WI38 (cell line): Measurements from ENCODE around the gene XXYLT1.

Experiments used
- H3K4me3 ChIP-seq: 2 replicates; pipeline ENCODE4 v1.5.1; 2011; ENCODE audit warnings: low read depth, mild to moderate bottlenecking, control low read depth, low read length
- TF ChIP-seq, protein P1 (sequence below): IDR thresholded peaks from 2 replicates; pipeline ENCODE4 v1.5.1; 2012; ENCODE audit warnings: low read depth, mild to moderate bottlenecking, control low read depth, low read length

The XXYLT1 gene

DNA sequence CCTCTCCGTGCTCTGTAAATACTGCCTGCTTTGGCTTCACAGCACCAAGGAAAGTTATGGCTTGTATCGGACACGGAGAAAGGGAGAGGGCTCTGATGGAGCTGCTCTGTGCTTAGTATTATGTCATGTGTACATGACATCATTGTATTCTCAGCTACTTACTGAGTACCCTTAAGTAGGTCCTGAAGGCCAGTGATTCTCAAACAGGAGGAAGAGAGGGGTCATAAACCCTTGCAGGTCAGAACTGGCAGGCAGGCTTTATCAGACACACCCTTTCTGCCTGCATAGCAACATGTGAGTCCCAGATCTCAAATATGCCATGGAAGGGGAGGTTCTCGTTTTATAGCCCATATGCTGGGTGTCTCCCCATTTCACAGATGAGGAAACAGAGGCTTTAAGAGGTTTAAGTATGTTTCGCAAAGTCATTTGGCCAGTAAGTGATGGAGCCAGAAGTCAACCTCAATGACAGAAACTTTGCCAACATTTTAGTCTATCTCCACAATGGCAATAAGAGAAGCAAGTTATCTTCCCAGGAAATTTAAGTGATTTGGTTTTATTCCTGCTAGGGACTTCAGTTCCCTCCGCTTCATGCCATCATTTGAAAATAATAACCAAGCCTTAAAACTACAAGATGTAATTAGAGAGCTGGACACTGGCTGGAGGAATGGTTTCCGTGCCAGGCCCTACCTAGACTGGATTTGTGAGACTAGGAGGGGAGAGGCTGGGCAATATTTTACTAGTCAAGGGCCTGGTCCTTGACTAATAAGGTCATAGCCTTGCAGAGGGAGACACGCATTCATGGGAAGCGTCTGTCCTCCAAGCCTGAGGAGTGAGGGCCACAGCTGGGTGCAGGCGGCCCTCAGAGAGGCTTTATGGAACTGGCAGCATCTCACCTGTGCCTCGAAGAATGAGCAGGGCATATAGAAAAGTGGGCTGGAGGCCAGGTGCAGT lies 133.0 kb downstream of the XXYLT1 start:
- TF ChIP-seq, protein P1, sequence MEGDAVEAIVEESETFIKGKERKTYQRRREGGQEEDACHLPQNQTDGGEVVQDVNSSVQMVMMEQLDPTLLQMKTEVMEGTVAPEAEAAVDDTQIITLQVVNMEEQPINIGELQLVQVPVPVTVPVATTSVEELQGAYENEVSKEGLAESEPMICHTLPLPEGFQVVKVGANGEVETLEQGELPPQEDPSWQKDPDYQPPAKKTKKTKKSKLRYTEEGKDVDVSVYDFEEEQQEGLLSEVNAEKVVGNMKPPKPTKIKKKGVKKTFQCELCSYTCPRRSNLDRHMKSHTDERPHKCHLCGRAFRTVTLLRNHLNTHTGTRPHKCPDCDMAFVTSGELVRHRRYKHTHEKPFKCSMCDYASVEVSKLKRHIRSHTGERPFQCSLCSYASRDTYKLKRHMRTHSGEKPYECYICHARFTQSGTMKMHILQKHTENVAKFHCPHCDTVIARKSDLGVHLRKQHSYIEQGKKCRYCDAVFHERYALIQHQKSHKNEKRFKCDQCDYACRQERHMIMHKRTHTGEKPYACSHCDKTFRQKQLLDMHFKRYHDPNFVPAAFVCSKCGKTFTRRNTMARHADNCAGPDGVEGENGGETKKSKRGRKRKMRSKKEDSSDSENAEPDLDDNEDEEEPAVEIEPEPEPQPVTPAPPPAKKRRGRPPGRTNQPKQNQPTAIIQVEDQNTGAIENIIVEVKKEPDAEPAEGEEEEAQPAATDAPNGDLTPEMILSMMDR, result no peak
- no peak overlapping the region for H3K4me3 ChIP-seq

DNA sequence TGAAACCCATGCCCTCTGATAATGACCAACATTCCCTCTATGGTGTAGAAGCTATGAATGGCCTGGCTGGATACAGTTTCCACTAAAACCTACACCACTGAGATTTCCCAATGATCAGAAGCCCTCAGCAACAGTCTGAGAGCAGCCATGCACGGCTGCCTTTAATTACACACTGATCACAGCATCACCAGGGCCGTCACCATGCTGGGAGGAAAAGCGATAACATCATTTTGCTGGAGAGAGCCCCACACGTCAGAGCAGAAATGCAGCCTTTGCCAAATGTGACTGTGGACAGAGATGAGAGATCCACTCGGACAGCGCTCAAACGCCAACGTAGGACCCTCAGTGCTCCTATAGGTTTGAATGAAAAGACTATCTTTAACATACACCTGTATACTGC lies 135.0 kb downstream of the XXYLT1 start:
- TF ChIP-seq, protein P1, result no peak
- H3K4me3 ChIP-seq, result no peak overlapping the region

DNA sequence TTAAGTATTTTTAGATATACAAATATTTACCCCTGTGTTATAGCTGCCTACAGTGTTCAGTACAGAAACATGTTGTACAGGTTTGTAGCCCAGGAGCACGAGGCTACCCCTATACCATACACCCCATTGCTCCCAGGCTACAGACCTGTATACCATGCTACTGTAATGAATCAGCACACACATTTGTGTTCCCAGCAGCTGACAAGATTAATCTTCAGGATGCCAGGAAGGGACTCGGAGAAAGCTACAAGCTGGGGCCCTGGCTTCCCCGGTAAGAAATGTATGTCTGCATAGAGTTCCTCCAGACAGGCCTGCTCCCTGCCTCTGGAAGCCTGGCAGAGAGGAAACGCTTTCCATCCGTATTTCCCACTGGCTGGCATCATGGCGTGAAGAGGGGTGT lies 136.5 kb downstream of the XXYLT1 start:
- TF ChIP-seq, protein P1, result no peak
- H3K4me3 ChIP-seq, result no peak overlapping the region

DNA sequence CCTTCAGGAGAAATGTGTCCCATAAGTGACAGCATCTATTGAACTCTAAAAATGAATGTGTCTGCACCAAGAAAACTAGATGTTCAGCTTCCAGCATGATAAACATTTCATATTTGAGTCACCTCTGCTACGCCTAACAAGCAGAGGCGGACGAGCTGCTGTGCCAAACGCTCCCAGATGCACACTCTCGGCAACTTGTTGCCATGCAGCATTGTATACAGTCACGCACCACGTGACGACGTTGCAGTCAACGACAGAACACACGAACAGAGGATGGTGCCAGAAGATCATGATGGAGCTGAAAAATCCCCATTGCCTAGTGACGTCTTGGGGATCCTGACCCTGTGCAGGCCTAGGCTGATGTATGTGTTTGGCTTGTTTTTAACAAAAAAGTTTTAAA lies 137.5 kb downstream of the XXYLT1 start:
- no peak overlapping the region for H3K4me3 ChIP-seq
- TF ChIP-seq, protein P1, result no peak

DNA sequence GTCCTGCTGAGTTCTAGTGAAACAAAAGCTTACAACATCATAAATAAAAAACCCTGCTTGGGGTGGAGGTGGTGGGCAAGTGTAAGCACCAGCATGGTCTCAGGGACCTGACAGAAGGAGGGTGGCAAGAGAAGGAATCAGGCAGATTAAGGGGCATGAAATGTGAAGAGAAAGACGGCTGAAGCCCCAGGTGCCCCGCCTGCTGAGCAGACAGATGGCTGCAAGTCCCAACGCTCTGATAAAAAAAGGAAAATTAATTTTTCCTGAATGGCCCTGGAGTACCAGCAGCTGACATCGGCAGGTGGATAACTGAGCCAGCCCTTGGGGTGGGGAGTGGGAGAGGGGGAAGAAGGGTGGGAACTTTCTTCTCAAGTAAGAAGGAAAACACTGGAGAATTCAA lies 137.9 kb downstream of the XXYLT1 start:
- H3K4me3 ChIP-seq, result no peak overlapping the region

DNA sequence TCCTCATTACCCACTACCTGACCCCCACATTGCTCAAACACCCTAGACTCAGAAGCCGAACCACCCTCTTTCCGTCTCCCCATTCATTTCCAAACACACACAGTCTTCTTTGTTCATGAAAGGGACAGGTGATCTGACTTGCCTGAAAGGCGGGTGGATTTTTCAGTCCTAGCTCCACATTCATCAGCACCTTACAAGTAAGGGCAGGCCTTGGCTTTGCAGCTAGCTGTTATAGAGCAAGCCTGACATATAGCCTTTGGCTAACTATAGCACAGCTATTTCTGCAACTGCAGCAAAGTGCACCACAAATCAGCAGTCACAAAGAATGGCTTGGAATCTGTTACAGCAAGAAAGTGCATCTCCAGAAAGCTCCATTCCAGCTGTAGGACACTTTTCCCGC lies 139.8 kb downstream of the XXYLT1 start:
- TF ChIP-seq, protein P1, result no peak
- H3K4me3 ChIP-seq, result no peak overlapping the region

More for the DNA sequence above, 137.9 kb downstream of the XXYLT1 start:
- TF ChIP-seq, protein P1, result no peak
